Endothelial cell of umbilical vein (primary cell): ENCODE data around the gene FBXW7. TPM values are rescaled to one million over a fixed set of nuclear protein-coding genes. Genes with fewer than 3 reads are reported as not detected.

Source experiments
- BruUV-seq: library from RNA; stranded (reverse); fragments of 400-500 nt; replicated peaks from 2 replicates; lab custom pipeline; 2021; lab: Mats Ljungman, UMichigan
- CTCF ChIA-PET: fragments of 300-600, 350-600 bp; sonication (Branson Sonifier 250); formaldehyde crosslinking; loops from one replicate; lab custom pipeline; 2021; ENCODE audit warnings: antibody characterized with exemption, inconsistent platforms; lab: Charles Lee
- POLR2A ChIA-PET: fragments of 300-600, 350-600 bp; sonication (Branson Sonifier 250); formaldehyde crosslinking; loops from one replicate; lab custom pipeline; 2021; ENCODE audit warnings: antibody characterized with exemption, inconsistent platforms; lab: Charles Lee
- DNase-seq: peaks from one replicate; pipeline ENCODE4 v3.0.0-alpha.2; 2011; ENCODE audit warnings: low read depth, low spot score
- FAIRE-seq: peaks from 2 replicates; lab custom pipeline; 2011; peaks lifted over from hg19 to GRCh38; lab: Jason Lieb, UNC
- H2AFZ ChIP-seq: 2 replicates; pipeline ENCODE4 v1.6.0; 2012; ENCODE audit warnings: low read depth, low read length, control low read depth, inconsistent platforms
- H3K27ac ChIP-seq: 2 replicates; pipeline ENCODE4 v1.5.1; 2011; ENCODE audit warnings: low read depth, mild to moderate bottlenecking, control low read depth, low read length, moderate library complexity; ENCODE audit not compliant: insufficient read depth
- H3K27me3 ChIP-seq, 2 experiments: 2 replicates each; pipeline versions ENCODE4 v1.6.0 to v1.6.1; 2011; ENCODE audit warnings: low read length in 2 of 2, mixed read lengths in 1 of 2; ENCODE audit not compliant: control insufficient read depth in 2 of 2, insufficient read depth in 2 of 2
- H3K36me3 ChIP-seq, 2 experiments: 2 replicates in 1 of 2; 3 replicates in 1 of 2; pipeline ENCODE4 v1.5.1; 2011; ENCODE audit warnings: low read length in 2 of 2, mild to moderate bottlenecking in 1 of 2, moderate library complexity in 1 of 2; ENCODE audit not compliant: control insufficient read depth in 2 of 2, insufficient read depth in 2 of 2; ENCODE audit errors: extremely low read depth in 1 of 2
- H3K4me1 ChIP-seq: 3 replicates; pipeline ENCODE4 v1.5.1; 2011; ENCODE audit warnings: mild to moderate bottlenecking, low read length; ENCODE audit not compliant: control insufficient read depth, insufficient read depth; ENCODE audit errors: extremely low read depth
- H3K4me2 ChIP-seq: 2 replicates; pipeline ENCODE4 v1.6.1; 2011; ENCODE audit warnings: low read length, control low read depth, mixed read lengths; ENCODE audit not compliant: insufficient read depth
- H3K4me3 ChIP-seq, 3 experiments: fragments of 200-600 bp in 1 of 3; sonication (generic), shearing (Covaris generic) in 1 of 3; replicated peaks in 1 of 3; 2 replicates each; pipeline ENCODE4 v1.5.1; 2011 to 2016; ENCODE audit warnings: control low read depth in 3 of 3, low read length in 3 of 3, mild to moderate bottlenecking in 2 of 3, inconsistent platforms in 1 of 3, low read depth in 1 of 3, moderate library complexity in 1 of 3; ENCODE audit not compliant: insufficient read depth in 1 of 3
- H3K79me2 ChIP-seq: 2 replicates; pipeline ENCODE4 v1.6.0; 2012; ENCODE audit warnings: low read length, inconsistent platforms; ENCODE audit not compliant: control insufficient read depth, insufficient read depth
- H3K9ac ChIP-seq: replicated peaks from 2 replicates; pipeline ENCODE3; 2011; ENCODE audit warnings: low read length, control low read depth; ENCODE audit not compliant: insufficient read depth; ENCODE audit errors: extremely low read depth
- H3K9me1 ChIP-seq: replicated peaks from 3 replicates; pipeline ENCODE4 v1.6.0; 2011; ENCODE audit warnings: mild to moderate bottlenecking, low read length; ENCODE audit not compliant: control insufficient read depth, insufficient read depth; ENCODE audit errors: extremely low read depth
- H3K9me3 ChIP-seq: replicated peaks from 2 replicates; pipeline ENCODE4 v1.5.1; 2012; ENCODE audit warnings: low read length, inconsistent platforms; ENCODE audit not compliant: control insufficient read depth, insufficient read depth
- H4K20me1 ChIP-seq: replicated peaks from 2 replicates; pipeline ENCODE3; 2011; ENCODE audit warnings: mild to moderate bottlenecking, low read length; ENCODE audit not compliant: control insufficient read depth, insufficient read depth; ENCODE audit errors: extremely low read depth
- CTCF ChIP-seq, 2 donors: IDR thresholded peaks; 1 replicate in 1 of 2; 2 replicates in 1 of 2; pipeline ENCODE4 v1.5.1; 2011; ENCODE audit warnings: low read length in 2 of 2, mild to moderate bottlenecking in 2 of 2, moderate library complexity in 2 of 2, control low read depth in 1 of 2, inconsistent platforms in 1 of 2, low read depth in 1 of 2; ENCODE audit not compliant: insufficient read depth in 1 of 2; ENCODE audit errors: extremely low read depth in 1 of 2
- EZH2 ChIP-seq: IDR thresholded peaks from 2 replicates; pipeline ENCODE4 v1.6.1; 2012; ENCODE audit warnings: borderline replicate concordance, low read depth, mild to moderate bottlenecking, moderate library complexity, low read length, inconsistent platforms; ENCODE audit not compliant: severe bottlenecking
- FOS ChIP-seq: IDR thresholded peaks from 2 replicates; pipeline ENCODE4 v1.6.1; 2011; ENCODE audit warnings: mild to moderate bottlenecking, low read length, moderate library complexity, borderline replicate concordance; ENCODE audit not compliant: insufficient read depth
- GATA2 ChIP-seq: IDR thresholded peaks from 2 replicates; pipeline ENCODE4 v1.7.0; 2011; ENCODE audit warnings: low read depth, mild to moderate bottlenecking, moderate library complexity, mixed read lengths, low read length; ENCODE audit not compliant: insufficient read length, insufficient read depth
- JUN ChIP-seq: IDR thresholded peaks from 2 replicates; pipeline ENCODE4 v1.6.1; 2011; ENCODE audit warnings: borderline replicate concordance, low read depth; ENCODE audit not compliant: insufficient read length, insufficient read depth
- MAX ChIP-seq: IDR thresholded peaks from 2 replicates; pipeline ENCODE4 v1.6.1; 2011; ENCODE audit not compliant: insufficient read depth, insufficient read length
- MYC ChIP-seq: IDR thresholded peaks from one replicate; pipeline ENCODE4 v1.6.1; 2011; ENCODE audit warnings: mild to moderate bottlenecking, low read depth, low read length
- POLR2A ChIP-seq: IDR thresholded peaks from 2 replicates; pipeline ENCODE4 v1.6.1; 2012; ENCODE audit warnings: low read depth, mild to moderate bottlenecking, control low read depth, low read length
- POLR2AphosphoS5 ChIP-seq: IDR thresholded peaks from 2 replicates; pipeline ENCODE4 v1.6.1; 2012; ENCODE audit warnings: low read depth, mild to moderate bottlenecking, control low read depth, low read length, moderate library complexity; ENCODE audit not compliant: insufficient read depth
- dilution Hi-C: fragments of 300-500 bp; cut with MboI; formaldehyde crosslinking; loops from one replicate; pipeline ENCODE4 v1.15.0; 2019; ENCODE audit warnings: low sequenced_read_pairs; ENCODE audit not compliant: extremely low pct_ligation_motif_present
- intact Hi-C: fragments of 100-400 bp; cut with micrococcal nuclease; formaldehyde crosslinking; loops from one replicate; pipeline ENCODE4 v1.10.0; 2022
- polyA plus RNA-seq, 4 experiments: library from polyadenylated mRNA; depleted of rRNA in 3 of 4; stranded (reverse) in 3 of 4; unstranded in 1 of 4; fragments of >200 nt; gene quantifications; 2 replicates each; pipeline versions ENCODE4 v1.2.1 to v1.2.3, GENCODE V29; 2011 to 2012; ENCODE audit warnings: missing spikeins in 1 of 4
- total RNA-seq: library from RNA; stranded (reverse); gene quantifications from 2 replicates; pipeline ENCODE4 v1.2.3, GENCODE V29; 2021

FBXW7 gene
- total and polyA plus RNA-seq, 2 donors (not counting 3 experiments of a cell fraction or from before 2014, with no cell fraction given) = 7.0 to 28.1 TPM

- dilution Hi-C loops = no loop called here
- Histone ChIP-seq H4K20me1 (no peaks in the 10 kb centered on the region), H2AFZ (no peak overlapping the region), H3K4me2 (no peak overlapping the region), H3K27me3 (no peaks in the 10 kb centered on the region), H3K27ac (no peak overlapping the region), H3K9ac (no peak overlapping the region), H3K9me1 (no peaks in the 10 kb centered on the region), H3K4me3 (no peak overlapping the region), H3K36me3 (no peaks in the 10 kb centered on the region), H3K79me2 (peaks cover 20% of the 10 kb centered on the region), H3K4me1 (no peaks in the 10 kb centered on the region), H3K9me3 (no peaks in the 10 kb centered on the region)
- intact Hi-C loops = no loop called here
- BruUV-seq = no TSS peak
- DNase-seq = no peak
- TF ChIP-seq MAX = no peak
- TF ChIP-seq POLR2AphosphoS5 = no peak
- TF ChIP-seq CTCF (IDR thresholded peaks at IDR 0.05; ENCODE audit: extremely low read depth in 1 of 2, insufficient read depth in 1 of 2, low read depth in 1 of 2, low read length in 2 of 2) = no peak
- no peak for TF ChIP-seq GATA2
- TF ChIP-seq EZH2 = no peak
- no peak for TF ChIP-seq POLR2A
- TF ChIP-seq JUN = no peak
- no peak for TF ChIP-seq MYC
- TF ChIP-seq FOS = no peak
- POLR2A ChIA-PET = no interaction called here
- CTCF ChIA-PET = interaction anchor here (1.4 to 1.5 kb wide), 2 partner anchors 9 to 11 kb away, joined by 3 to 7 read pairs; no protein-coding TSS in a partner anchor
- no peak for FAIRE-seq
These were observed 118.2 kb downstream of the FBXW7 start for GRCh38 chr4:152417673-152418072.
